ENCODE results near the gene NTM.

- TF ChIP-seq CTCF (IDR thresholded peaks at IDR 0.05) (no peak), POLR2A (IDR thresholded peaks at IDR 0.05) (no peak), POLR2AphosphoS5 (IDR thresholded peaks at IDR 0.05) (no peak)
Measured at GRCh38 chr11:131454989-131455388, 84.6 kb downstream of the NTM start.

All from breast epithelium (tissue), 3 donors.